ENCODE data around the gene GPR152. TPM values are rescaled to one million over a fixed set of nuclear protein-coding genes. Genes with fewer than 3 reads are reported as not detected.

The GPR152 gene
- total RNA-seq, 4 donors from 2014 or later: not detected

DNA sequence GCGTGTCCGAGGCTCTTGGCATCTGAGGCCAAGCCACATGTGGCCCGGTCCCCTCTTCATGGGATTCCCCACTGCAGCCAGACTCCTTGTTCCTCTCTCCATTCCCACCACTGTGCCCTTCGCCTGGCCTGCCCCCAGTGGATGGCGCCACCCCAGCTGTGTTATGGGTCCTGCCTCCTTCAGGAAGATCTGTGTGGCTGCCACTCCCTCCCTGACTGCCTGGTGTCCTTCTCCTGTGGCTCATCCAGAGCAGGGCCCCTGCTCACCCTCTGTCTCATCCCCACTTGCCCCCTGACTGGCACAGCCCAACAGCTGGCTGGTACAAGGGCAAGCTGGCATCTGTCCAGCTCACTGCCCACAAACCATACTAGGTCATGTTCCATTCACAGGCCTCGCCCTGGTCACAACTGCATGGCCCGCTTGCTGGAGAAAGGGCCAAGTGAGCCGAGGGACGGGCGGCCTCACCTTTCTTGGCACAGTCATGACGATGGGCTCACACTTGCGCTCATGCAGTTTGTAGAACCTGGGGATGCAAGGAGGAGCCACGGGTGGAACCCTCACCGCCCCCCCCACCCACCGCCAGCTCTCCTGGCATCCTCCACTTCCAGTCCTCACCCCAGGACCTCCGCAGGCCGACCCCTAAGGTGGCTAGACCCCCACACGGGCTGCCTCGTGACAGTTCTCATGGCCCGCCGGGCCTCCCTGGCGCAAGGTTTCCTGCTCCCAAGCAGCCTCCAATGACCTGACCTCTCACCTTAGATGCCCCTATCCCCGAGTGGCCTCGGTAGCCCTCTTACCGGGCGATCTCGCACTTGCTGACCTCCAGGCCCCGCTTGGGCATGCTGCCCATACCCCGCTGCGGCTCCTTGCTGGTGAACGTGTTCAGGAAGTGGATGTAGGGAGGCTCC is 13.0 kb downstream of the GPR152 start:
- peak; percentile 55 to 56 for DNase-seq
- no peak overlapping the region for H3K4me3 ChIP-seq (replicated peaks in 1 of 3)
- no peak for TF ChIP-seq POLR2A (IDR thresholded peaks at IDR 0.05)
- peak in 1 of 6 experiments; percentile 12 for TF ChIP-seq CTCF (IDR thresholded peaks at IDR 0.05)
- H3K9me3 ChIP-seq: no peaks in the 10 kb centered on the region
- H3K36me3 ChIP-seq: peaks cover 17 to 20% of the 10 kb centered on the region in 2 donors
- no peaks in the 10 kb centered on the region for H3K27me3 ChIP-seq
- intact Hi-C loops (cut with DNase I): no loop called here
- H3K27ac ChIP-seq: peak overlapping the region in 1 of 3 donors; percentile 24
- H3K4me1 ChIP-seq: peaks cover 10 to 36% of the 10 kb centered on the region in 2 donors
- WGBS, 2 donors: 76 to 80% methylated on average over 26 to 29 of the region's 31 CpGs

DNA sequence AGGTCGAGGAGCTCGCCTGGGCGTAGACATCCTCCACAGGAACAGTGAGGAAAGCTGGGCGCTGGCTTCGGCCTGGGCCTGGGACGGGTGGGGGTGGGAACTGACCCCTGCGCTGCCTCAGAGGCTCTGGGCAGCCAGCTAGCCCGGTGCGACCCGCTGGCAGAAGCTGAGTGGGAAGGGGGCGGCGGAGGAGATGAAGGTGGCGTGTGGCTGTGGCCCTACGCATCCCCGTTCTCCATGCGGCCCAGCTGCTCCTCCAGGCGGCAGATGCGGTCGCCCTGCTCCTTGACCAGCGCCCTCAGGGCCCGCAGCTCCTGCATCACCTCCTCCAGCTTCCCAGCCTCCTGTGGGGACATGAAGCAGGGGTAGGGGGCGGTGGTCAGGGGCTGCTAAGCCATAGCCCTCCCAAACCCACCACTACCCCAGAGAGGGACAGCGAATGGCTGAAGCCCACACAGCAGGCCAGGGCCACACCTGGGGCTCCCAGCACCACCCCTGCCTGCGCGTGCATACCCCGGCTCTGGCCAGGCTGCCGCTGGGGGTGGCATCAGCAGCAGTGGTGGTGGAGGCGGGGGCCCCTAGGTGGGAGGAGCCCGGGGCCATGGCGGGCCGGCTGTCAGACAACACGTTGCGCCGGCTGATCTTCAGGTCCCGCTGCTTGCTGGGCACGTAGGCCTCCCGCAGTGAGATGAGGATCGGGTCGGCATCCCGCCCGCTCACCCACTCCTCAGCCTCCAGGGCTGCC is 14.2 kb downstream of the GPR152 start:
- no peaks in the 10 kb centered on the region for H3K27me3 ChIP-seq
- H3K4me1 ChIP-seq: peaks cover 5 to 31% of the 10 kb centered on the region in 2 donors
- no peaks in the 10 kb centered on the region for H3K9me3 ChIP-seq
- H3K36me3 ChIP-seq: peaks cover 28 to 33% of the 10 kb centered on the region in 2 donors
- TF ChIP-seq POLR2A (IDR thresholded peaks at IDR 0.05) (no peak), CTCF (IDR thresholded peaks at IDR 0.05) (no peak)
- WGBS, 2 donors: 74 to 90% methylated on average over 14 to 22 of the region's 41 CpGs
- no peak overlapping the region for H3K27ac ChIP-seq
- intact Hi-C loops (cut with DNase I): no loop called here
- no peak overlapping the region for H3K4me3 ChIP-seq (replicated peaks in 1 of 3)
- DNase-seq: no peak

DNA sequence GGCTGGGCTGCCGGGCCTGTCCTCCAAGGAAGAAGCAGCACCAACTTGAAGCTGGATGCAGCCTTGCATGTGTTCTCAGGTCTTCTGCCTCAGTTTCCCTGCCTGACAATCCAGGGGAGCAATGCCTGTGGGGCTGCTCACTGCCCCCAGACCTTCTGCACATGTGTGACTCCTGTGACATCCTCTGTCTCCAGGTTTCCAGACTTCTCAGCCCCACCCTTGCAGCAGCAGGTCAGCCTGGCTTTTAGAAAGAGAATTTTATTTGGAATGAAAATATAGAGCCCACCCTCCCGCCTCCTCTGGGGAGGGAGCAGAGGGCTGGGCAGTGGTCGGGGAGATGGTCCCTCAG is 14.7 kb downstream of the GPR152 start:
- no peak overlapping the region for H3K27ac ChIP-seq

DNA sequence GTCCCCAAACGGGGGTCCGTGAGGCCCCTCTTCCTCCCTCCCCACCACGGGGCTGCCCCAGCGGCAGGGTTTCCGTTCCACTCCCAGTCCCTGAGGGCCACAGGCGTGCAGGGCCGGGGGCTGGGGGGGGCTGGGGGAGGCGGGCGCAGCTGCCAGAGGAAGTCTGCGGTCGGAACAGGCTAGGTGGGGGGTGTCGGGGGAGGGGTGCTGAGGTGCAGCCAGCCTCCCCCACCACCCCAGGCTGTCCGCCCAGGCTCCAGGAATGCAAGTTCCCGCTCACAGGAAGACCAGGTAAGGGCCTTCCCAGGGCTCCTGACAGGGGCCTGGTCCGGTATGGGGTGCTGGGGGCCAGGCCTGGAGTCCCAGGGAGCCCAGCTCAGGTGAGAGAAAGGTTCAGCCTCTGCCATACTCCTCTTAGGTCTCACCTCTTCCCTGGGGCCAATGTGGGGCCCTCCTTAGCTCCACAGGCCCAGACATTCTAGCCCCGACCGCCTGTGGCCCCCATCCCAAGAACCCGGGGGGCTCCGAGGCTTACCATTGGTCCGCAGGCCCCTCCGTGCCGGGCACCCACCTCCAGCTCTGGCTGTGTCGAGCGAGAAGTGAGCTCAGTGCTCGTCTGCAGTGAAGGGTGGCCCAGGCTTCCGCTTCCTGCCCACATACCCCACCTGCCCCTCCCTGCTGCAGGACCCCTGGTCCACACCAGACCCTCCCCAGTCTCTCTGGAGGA is 15.3 kb downstream of the GPR152 start, which contains the start of gene PTPRCAP:
PTPRCAP (minus strand) TSS at position 601 of the 727 bp plus-strand sequence; CDS start at position 538, 63 bp downstream.
- no peak within 1 kb of the TSS for H3K4me3 ChIP-seq (replicated peaks in 1 of 3)
- intact Hi-C loops (cut with DNase I): no loop called here
- H3K27ac ChIP-seq: no peak within 1 kb of the TSS
- no peaks in the 10 kb centered on the region for H3K9me3 ChIP-seq
- peaks cover 5 to 25% of the 10 kb centered on the region in 2 donors for H3K4me1 ChIP-seq
- peaks cover 39 to 43% of the 10 kb centered on the region in 2 donors for H3K36me3 ChIP-seq
- no peaks in the 10 kb centered on the region for H3K27me3 ChIP-seq
- TF ChIP-seq POLR2A (IDR thresholded peaks at IDR 0.05) (no peak), CTCF (IDR thresholded peaks at IDR 0.05) (no peak)
- DNase-seq: no peak
- 89 to 100% methylated on average over 3 to 15 of the region's 26 CpGs for WGBS, 2 donors

More for the DNA sequence above, 14.7 kb downstream of the GPR152 start:
- no peaks in the 10 kb centered on the region for H3K9me3 ChIP-seq
- WGBS, 2 donors: 73 to 83% methylated on average over 3 of the region's 3 CpGs
- DNase-seq: no peak
- H3K4me3 ChIP-seq (replicated peaks in 1 of 3): no peak overlapping the region
- H3K36me3 ChIP-seq: peaks cover 33 to 38% of the 10 kb centered on the region in 2 donors
- TF ChIP-seq POLR2A (IDR thresholded peaks at IDR 0.05) (no peak), CTCF (IDR thresholded peaks at IDR 0.05) (no peak)
- intact Hi-C loops (cut with DNase I): no loop called here
- peaks cover 5 to 31% of the 10 kb centered on the region in 2 donors for H3K4me1 ChIP-seq
- H3K27me3 ChIP-seq: no peaks in the 10 kb centered on the region
